Transverse colon (tissue), 4 donors: ENCODE data around the gene NPFF.

Source experiments
- CTCF ChIP-seq, 5 experiments: fragments of 200-600 bp in 3 of 5; fragments of 450-650 bp in 2 of 5; sonication (generic) in 3 of 5; IDR thresholded peaks; 1 replicate in 2 of 5; 2 replicates in 3 of 5; pipeline ENCODE4 v1.5.1; 2016 to 2017; ENCODE audit warnings: antibody characterized with exemption in 5 of 5, inconsistent platforms in 3 of 5, mild to moderate bottlenecking in 2 of 5, moderate library complexity in 1 of 5
- EP300 ChIP-seq: sonication (generic); formaldehyde crosslinking; IDR thresholded peaks from one replicate; pipeline ENCODE4 v1.6.1; 2017; ENCODE audit warnings: antibody characterized with exemption, low read depth
- POLR2A ChIP-seq: fragments of 450-650 bp; IDR thresholded peaks from one replicate; pipeline ENCODE4 v1.6.1; 2016; ENCODE audit warnings: antibody characterized with exemption, mild to moderate bottlenecking, moderate library complexity
- POLR2AphosphoS5 ChIP-seq, 3 donors: sonication (generic); formaldehyde crosslinking; IDR thresholded peaks; one replicate each; pipeline ENCODE4 v1.6.1; 2016; ENCODE audit warnings: antibody characterized with exemption in 3 of 3

GRCh38 chr12:53496752-53497032, 10.6 kb downstream of the NPFF start:
- TF ChIP-seq CTCF (IDR thresholded peaks at IDR 0.05) = no peak
- TF ChIP-seq POLR2A = no peak
- TF ChIP-seq POLR2AphosphoS5 (IDR thresholded peaks at IDR 0.05) = no peak
- no peak for TF ChIP-seq EP300
